Mesothelial cell of epicardium (in vitro differentiated cells): ENCODE data around the gene SLC26A1. TPM values are rescaled to one million over a fixed set of nuclear protein-coding genes. Genes with fewer than 3 reads are reported as not detected.

ENCODE experiments used
- DNase-seq, 2 experiments: peaks; one replicate each; pipeline ENCODE4 v3.0.0; 2021; ENCODE audit warnings: low spot score in 2 of 2; ENCODE audit not compliant: unreplicated experiment in 2 of 2
- H3K27ac Mint-ChIP-seq: 2 replicates; pipeline ENCODE4 v1.8.0; 2021; ENCODE audit warnings: mixed read lengths
- H3K27me3 Mint-ChIP-seq: 2 replicates; pipeline ENCODE4 v1.8.0; 2021; ENCODE audit warnings: low read depth, mixed read lengths
- H3K36me3 Mint-ChIP-seq: 2 replicates; pipeline ENCODE4 v1.8.0; 2021; ENCODE audit warnings: mixed read lengths
- H3K4me1 Mint-ChIP-seq: 2 replicates; pipeline ENCODE4 v1.8.0; 2021; ENCODE audit warnings: mixed read lengths
- H3K4me3 Mint-ChIP-seq: 2 replicates; pipeline ENCODE4 v1.8.0; 2021; ENCODE audit warnings: mild to moderate bottlenecking, moderate library complexity, mixed read lengths
- H3K9me3 Mint-ChIP-seq: 2 replicates; pipeline ENCODE4 v1.8.0; 2021; ENCODE audit warnings: mixed read lengths
- CTCF ChIP-seq: fragments of 200-600 bp; sonication (generic); IDR thresholded peaks from one replicate; pipeline ENCODE4 v1.5.0; 2021; ENCODE audit warnings: antibody characterized with exemption; ENCODE audit not compliant: unreplicated experiment
- total RNA-seq: library from RNA; stranded (reverse); gene quantifications from 3 replicates; pipeline ENCODE4 v1.2.1, GENCODE V29; 2021

SLC26A1 gene
- total RNA-seq, 1 donor from 2014 or later = 0.63 TPM

- no peak overlapping the region for H3K4me3 Mint-ChIP-seq
- H3K27me3 Mint-ChIP-seq = peaks cover 25% of the 10 kb centered on the region
- H3K36me3 Mint-ChIP-seq = peaks cover 2% of the 10 kb centered on the region
Measured at GRCh38 chr4:968221-968620, 25.0 kb downstream of the SLC26A1 start.

GRCh38 chr4:967113-968104, 25.8 kb downstream of the SLC26A1 start:
- no peak for TF ChIP-seq CTCF
- H3K9me3 Mint-ChIP-seq = no peaks in the 10 kb centered on the region
- no peaks in the 10 kb centered on the region for H3K4me1 Mint-ChIP-seq
- no peak for DNase-seq
- peaks cover 25% of the 10 kb centered on the region for H3K27me3 Mint-ChIP-seq
- H3K36me3 Mint-ChIP-seq = peaks cover 2% of the 10 kb centered on the region
- H3K4me3 Mint-ChIP-seq = no peak overlapping the region
- H3K27ac Mint-ChIP-seq = no peak overlapping the region

More at GRCh38 chr4:968221-968620, 25.0 kb downstream of the SLC26A1 start:
- Mint-ChIP-seq H3K27ac (no peak overlapping the region), H3K9me3 (no peaks in the 10 kb centered on the region), H3K4me1 (no peaks in the 10 kb centered on the region)
- DNase-seq = no peak
- TF ChIP-seq CTCF = no peak

DNA sequence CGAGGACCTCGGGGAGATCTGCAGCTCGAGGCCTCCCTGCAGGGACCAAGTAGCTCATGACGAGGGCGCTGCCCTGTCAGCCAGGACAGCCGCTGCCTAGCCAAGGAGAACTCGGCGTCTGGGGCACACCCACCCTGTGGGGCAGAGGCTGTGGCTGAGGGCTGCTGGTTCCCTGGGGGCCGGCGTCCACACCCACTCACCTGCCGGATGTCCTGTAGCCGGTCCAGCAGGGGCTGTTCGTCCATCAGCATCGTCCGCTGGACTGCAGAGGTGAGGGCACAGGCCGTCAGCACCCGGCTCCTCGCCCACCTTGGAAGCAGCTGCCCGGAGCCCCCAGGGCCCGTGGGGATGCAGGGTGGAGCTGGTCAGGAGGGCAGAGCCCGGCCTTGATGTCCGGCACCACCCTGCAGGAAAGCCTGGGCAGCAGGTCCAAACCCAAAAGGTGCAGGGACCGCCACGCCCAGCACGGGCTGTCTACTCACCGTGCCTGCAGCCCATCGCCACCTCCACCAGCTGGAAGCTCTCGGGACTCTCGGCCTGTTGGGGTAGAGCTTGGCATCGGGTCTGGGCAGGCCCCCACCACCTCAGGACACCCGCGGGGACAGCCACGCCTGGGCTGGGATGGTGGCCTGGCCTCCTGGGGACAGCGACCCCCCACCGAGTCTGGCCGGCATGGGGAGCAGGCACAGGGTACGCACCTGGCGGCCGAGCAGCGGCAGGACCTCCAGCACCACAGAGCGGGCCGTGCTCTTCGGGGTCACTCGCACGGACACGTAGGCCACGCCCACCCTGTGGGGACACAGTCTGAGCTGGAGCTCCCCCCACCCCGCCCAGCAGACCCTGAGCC, 26.7 kb downstream of the SLC26A1 start:
- no peak for DNase-seq
- Mint-ChIP-seq H3K36me3 (peaks cover 2% of the 10 kb centered on the region), H3K4me3 (no peak overlapping the region), H3K27me3 (peaks cover 25% of the 10 kb centered on the region), H3K27ac (no peak overlapping the region), H3K9me3 (no peaks in the 10 kb centered on the region), H3K4me1 (no peaks in the 10 kb centered on the region)
- no peak for TF ChIP-seq CTCF

DNA sequence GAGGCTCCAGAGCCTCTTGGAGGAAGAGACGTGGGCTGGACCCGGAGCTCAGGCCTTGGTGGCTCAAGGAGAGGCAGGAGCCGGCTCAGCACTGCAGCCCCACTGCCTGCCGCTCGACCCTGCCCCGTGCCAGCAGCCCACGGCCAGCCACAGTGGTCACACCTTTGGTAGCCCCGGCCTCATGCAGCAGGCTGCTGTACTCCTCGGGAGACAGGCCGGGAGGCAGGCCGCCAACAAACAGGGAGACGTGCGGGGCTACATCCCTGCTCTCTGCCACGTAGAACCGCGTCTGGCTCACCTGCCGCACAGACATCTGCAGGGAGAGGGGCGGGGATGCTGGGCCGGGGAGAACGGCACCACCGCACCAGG, 27.5 kb downstream of the SLC26A1 start:
- H3K9me3 Mint-ChIP-seq = no peaks in the 10 kb centered on the region
- no peaks in the 10 kb centered on the region for H3K4me1 Mint-ChIP-seq
- H3K27me3 Mint-ChIP-seq = peaks cover 22% of the 10 kb centered on the region
- H3K27ac Mint-ChIP-seq = no peak overlapping the region
- H3K4me3 Mint-ChIP-seq = no peak overlapping the region
- no peak for DNase-seq
- TF ChIP-seq CTCF = no peak
- peaks cover 2% of the 10 kb centered on the region for H3K36me3 Mint-ChIP-seq

DNA sequence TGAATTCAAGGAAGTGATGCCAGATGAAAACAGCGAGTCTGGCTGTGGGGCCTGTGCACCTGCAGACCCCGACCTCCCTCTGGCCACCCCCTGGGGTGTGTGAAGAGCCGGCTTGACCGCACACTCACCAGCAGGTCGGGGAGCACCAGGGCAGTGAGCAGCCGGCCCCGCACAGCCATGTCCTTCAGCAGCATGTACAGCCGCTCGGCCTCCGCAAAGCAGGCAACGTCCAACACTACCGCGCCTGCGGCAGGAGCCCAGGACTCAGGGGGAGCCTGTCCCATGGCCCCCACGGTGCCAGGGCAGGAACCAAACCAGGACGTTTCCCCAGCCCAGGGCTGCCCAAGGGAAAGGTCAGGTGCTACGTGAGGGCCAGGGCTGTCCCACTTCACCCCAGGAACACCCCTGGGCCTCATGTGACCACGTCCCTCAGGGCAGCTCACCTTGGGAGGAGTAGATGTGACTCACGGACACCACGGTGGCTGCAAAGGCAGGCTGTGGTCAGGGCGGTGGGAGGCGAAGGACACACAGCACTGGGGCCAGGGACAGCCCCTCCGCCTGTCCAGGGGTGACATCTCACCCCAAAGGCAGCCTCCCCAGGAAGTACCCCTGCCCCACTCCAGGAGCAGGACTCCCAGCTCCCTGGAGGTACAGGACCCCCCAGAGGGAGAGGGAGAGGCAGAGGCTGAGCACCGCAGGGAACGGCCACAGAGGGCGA, 28.0 kb downstream of the SLC26A1 start:
- Mint-ChIP-seq H3K4me1 (no peaks in the 10 kb centered on the region), H3K4me3 (no peak overlapping the region), H3K36me3 (peaks cover 2% of the 10 kb centered on the region), H3K27me3 (peaks cover 17% of the 10 kb centered on the region), H3K27ac (no peak overlapping the region), H3K9me3 (no peaks in the 10 kb centered on the region)
- no peak for TF ChIP-seq CTCF
- no peak for DNase-seq
